ENCODE results near the gene SDCCAG8.

Gene SDCCAG8

GRCh38 chr1:243254233-243254926, 1.5 kb upstream of the SDCCAG8 start:
- DNase-seq (ENCODE audit: low spot score), result peak; percentile 70

- DNase-seq (ENCODE audit: low spot score), result peak; percentile 84
Observed at GRCh38 chr1:243254927-243255790, 682 bp upstream of the SDCCAG8 start, which contains the start of gene CEP170. TSS of gene CEP170 (minus strand) at chr1:243255281. CDS start at chr1:243225280, 30,001 bp downstream.

- DNase-seq (ENCODE audit: low spot score), result no peak
Observed at GRCh38 chr1:243256590-243256989, 749 bp downstream of the SDCCAG8 start.

- no peak for DNase-seq (ENCODE audit: low spot score)
Observed at GRCh38 chr1:243257189-243257588, 1.3 kb downstream of the SDCCAG8 start.

GRCh38 chr1:243258731-243259130, 2.9 kb downstream of the SDCCAG8 start:
- DNase-seq (ENCODE audit: low spot score), result no peak

GRCh38 chr1:243260221-243260880, 4.5 kb downstream of the SDCCAG8 start:
- DNase-seq (ENCODE audit: low spot score), result no peak

- no peak for DNase-seq (ENCODE audit: low spot score)
Observed at GRCh38 chr1:243261390-243261789, 5.5 kb downstream of the SDCCAG8 start.

- DNase-seq (ENCODE audit: low spot score), result no peak
Observed at GRCh38 chr1:243264717-243265116, 8.9 kb downstream of the SDCCAG8 start.

GRCh38 chr1:243266231-243266630, 10.4 kb downstream of the SDCCAG8 start:
- DNase-seq (ENCODE audit: low spot score), result no peak

GRCh38 chr1:243267471-243267880, 11.6 kb downstream of the SDCCAG8 start:
- no peak for DNase-seq (ENCODE audit: low spot score)

GRCh38 chr1:243267914-243268653, 12.2 kb downstream of the SDCCAG8 start:
- DNase-seq (ENCODE audit: low spot score), result no peak

GRCh38 chr1:243268751-243269460, 13.1 kb downstream of the SDCCAG8 start:
- DNase-seq (ENCODE audit: low spot score), result no peak

GRCh38 chr1:243269461-243269801, 13.6 kb downstream of the SDCCAG8 start:
- no peak for DNase-seq (ENCODE audit: low spot score)

GRCh38 chr1:243270097-243270864, 14.4 kb downstream of the SDCCAG8 start:
- DNase-seq (ENCODE audit: low spot score), result no peak

GRCh38 chr1:243271996-243272395, 16.2 kb downstream of the SDCCAG8 start:
- DNase-seq (ENCODE audit: low spot score), result no peak

- no peak for DNase-seq (ENCODE audit: low spot score)
Observed at GRCh38 chr1:243272401-243272800, 16.6 kb downstream of the SDCCAG8 start.

GRCh38 chr1:243273506-243273905, 17.7 kb downstream of the SDCCAG8 start:
- DNase-seq (ENCODE audit: low spot score), result no peak

- no peak for DNase-seq (ENCODE audit: low spot score)
Observed at GRCh38 chr1:243273945-243274344, 18.1 kb downstream of the SDCCAG8 start.

- no peak for DNase-seq (ENCODE audit: low spot score)
Observed at GRCh38 chr1:243275316-243275715, 19.5 kb downstream of the SDCCAG8 start.

- no peak for DNase-seq (ENCODE audit: low spot score)
Observed at GRCh38 chr1:243280571-243281129, 24.8 kb downstream of the SDCCAG8 start.

Data from hematopoietic multipotent progenitor cell treated with erythropoietin and hydrocortisone succinate and interleukin-3 and kit ligand, for 15 days (in vitro differentiated cells).